ENCODE data around the gene OR8K1.

The OR8K1 gene

GRCh38 chr11:56345739-56346138 is at the start of gene OR8K1:
Gene OR8K1 (plus strand): TSS chr11:56346039. CDS start chr11:56346039, 0 bp downstream.
- DNase-seq (ENCODE audit: low read depth), result no peak

GRCh38 chr11:56296898-56297297 is 48.9 kb upstream of the OR8K1 start:
- DNase-seq (ENCODE audit: low read depth), result no peak

GRCh38 chr11:56307836-56308235 is 38.0 kb upstream of the OR8K1 start:
- DNase-seq (ENCODE audit: low read depth), result no peak

DNA sequence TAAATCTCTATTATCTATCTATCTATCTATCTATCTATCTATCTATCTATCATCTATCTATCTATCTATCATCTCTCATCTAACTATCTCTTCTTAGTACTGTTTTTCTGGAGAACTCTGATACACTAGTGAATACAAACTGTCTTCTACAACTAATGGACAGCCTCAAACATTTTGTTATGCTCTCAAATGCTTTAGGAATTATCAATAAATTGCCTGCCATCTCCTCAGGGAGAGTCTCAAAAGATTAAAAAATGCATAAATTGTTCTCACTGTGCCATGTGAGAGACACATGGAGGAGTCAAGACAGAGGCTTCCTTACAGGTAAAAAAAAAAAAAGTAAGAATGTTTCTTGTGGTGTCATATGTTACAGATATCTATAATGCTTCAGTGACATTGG is 31.0 kb upstream of the OR8K1 start, which contains the start of gene OR8K3:
Gene OR8K3 (plus strand): TSS at position 301 of the 400 bp plus-strand sequence. CDS start 3,163 bp downstream, outside the sequence.
- no peak for DNase-seq (ENCODE audit: low read depth)

DNA sequence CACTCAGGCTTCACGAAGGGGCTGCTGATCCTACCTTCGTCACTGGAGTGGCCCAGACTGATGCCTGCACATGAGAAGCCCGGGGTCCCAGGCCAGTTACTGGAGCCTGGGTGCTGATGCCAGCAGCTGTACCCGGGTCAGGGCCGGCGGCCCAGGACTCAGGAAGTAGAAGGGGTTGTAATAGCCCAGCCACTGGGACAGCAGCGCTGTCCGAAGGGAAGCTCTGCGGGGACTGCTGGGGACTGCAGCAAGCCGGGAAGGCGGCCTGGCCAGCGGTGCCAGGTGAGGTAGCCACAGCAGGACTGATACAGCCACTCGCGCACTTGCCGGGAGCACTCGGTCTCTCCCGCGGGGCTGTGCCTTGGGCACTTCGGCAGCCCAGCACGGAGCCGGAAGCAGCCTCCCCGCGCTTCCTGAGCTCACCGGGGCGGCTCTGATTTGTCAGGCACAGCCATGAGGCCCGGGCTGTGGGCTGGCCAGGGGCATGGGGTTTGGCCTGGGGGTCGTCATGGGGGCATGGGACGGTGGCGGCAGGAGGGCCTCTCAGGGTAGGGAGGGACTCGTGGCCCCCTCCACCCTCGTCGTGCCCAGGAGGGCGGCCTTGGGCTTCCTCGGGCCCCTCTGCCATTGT is 13.9 kb upstream of the OR8K1 start:
- no peak for DNase-seq (ENCODE audit: low read depth)

DNA sequence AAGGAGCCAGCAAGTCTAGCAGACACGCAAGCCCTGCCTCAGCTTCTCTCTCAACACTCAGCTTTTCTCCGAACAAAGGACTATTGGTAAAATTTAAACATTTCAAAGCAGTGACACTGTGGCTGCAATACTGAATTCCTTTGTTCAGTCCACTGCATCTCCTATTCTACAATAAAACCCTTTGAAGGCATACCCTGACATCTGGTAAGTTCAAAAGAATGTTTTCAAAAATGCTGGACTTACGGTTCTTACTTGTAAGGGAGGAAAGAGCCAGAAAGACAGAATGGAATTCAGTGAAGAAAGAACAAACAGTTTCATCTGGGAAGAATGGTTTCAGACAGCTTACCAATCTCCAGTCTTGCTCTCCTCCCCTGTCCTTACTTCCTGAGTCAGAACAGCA is 12.7 kb upstream of the OR8K1 start:
- no peak for DNase-seq (ENCODE audit: low read depth)

DNA sequence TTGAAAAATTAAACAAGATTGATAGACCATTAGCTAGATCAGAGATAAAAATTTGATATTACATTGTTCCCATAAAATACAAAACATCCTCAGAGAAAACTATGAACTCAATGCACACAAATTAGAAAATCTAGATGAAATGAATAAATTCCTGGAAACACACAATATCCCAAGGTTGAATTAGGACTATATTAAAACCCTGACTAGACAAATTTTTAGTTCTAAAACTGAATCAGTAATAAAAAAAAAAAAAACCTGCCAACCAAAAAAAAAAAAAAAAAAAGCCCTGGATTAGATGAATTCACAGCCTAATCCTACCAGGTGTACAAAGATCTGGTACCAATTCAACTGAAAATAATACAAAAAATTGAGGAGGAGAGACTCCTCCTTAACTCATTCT is 5.5 kb upstream of the OR8K1 start:
- DNase-seq (ENCODE audit: low read depth), result no peak

DNA sequence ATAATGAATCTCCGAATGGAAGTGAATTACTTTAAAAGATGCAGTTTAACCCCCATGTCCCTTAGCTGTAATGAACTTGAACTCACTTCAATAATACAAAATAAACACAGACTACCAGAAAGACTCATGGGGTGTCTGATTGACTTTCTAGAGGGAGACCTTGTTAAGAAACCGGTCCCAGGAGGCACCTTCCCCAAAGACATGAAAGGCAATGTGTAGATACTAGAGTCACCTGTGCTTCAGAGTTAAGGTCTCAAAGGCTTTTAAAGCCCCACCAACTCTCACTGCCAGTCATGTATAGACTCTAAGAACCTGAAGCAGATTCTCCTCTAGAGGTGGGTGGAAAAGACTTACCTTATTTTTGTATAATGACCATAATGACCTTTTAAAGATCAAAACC is 8.2 kb downstream of the OR8K1 start, which contains the start of gene OR8J1:
Gene OR8J1 (plus strand): TSS at position 301 of the 400 bp plus-strand sequence. CDS start 5,956 bp downstream, outside the sequence.
- no peak for DNase-seq (ENCODE audit: low read depth)

DNA sequence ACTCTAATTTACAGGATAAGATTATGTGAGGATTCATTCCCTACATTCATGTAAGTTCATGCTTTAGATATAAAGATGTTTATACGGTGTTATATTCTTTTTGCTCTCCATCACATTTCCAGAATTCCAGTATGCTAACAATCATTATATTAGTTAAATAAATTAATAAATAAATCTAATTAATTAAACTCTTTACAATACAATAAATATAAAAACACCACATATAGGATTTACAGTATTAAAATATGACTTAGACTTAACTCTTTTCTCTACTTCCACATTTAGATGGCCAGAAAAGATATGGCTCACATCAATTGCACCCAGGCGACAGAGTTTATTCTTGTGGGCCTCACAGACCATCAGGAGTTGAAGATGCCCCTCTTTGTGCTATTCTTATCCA is 29.5 kb downstream of the OR8K1 start, which contains the start of gene OR8U1:
Gene OR8U1 (plus strand): TSS at position 301 of the 400 bp plus-strand sequence. CDS start 0 bp downstream, at position 301.
- DNase-seq (ENCODE audit: low read depth), result no peak

DNA sequence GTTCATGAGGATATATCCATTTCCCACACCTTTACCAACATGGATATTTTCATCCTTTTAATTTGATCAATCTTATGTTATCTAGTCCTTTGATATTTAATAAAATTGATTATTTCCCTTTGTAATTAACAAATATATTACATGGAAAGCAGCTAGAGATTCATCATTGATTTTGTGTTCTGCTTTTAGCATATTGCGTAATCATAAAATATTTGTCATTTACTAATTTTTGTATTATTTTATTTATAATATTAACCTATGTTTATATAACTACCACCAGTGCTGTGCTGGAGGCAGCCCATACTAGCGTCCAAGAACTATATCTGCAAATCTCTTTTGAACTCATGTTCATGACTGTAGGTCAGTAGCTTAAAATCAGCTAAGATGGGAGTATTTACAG is 34.3 kb downstream of the OR8K1 start:
- DNase-seq (ENCODE audit: low read depth), result no peak

GRCh38 chr11:56394381-56394780 is 48.5 kb downstream of the OR8K1 start:
- DNase-seq (ENCODE audit: low read depth), result no peak

- DNase-seq (ENCODE audit: low read depth), result no peak
Observed at GRCh38 chr11:56396047-56396446, 50.2 kb downstream of the OR8K1 start.

Data from non-pigmented ciliary epithelial cell (primary cell).